ENCODE results near the gene TSPAN9. TPM values are rescaled to one million over a fixed set of nuclear protein-coding genes. Genes with fewer than 3 reads are reported as not detected.

The TSPAN9 gene
- total and polyA plus RNA-seq, 2 experiments from 2014 or later, result 6.0 to 31.5 TPM

GRCh38 chr12:3045989-3046388 lies 31.2 kb upstream of the TSPAN9 start:
- Histone ChIP-seq H3K4me3 (no peak overlapping the region), H3K4me1 (ENCODE audit: insufficient read depth) (peaks cover 5% of the 10 kb centered on the region; the same call in 1 of the 2 replicates), H2AFZ (no peak overlapping the region), H3K36me3 (ENCODE audit: insufficient read depth) (peaks cover 10% of the 10 kb centered on the region), H3F3A (replicated peaks; ENCODE audit: low read depth) (peaks cover 12% of the 10 kb centered on the region; the same call in 1 of the 2 replicates), H3K27me3 (ENCODE audit: insufficient read depth) (no peaks in the 10 kb centered on the region), H3K9me2 (ENCODE audit: insufficient read depth) (no peaks in the 10 kb centered on the region), H3K4me2 (no peak overlapping the region), H3K79me2 (replicated peaks; ENCODE audit: insufficient read depth) (no peaks in the 10 kb centered on the region), H4K20me1 (replicated peaks; ENCODE audit: insufficient read depth) (peaks cover 4% of the 10 kb centered on the region), H3K27ac (ENCODE audit: low read depth) (peak overlapping the region; percentile 66; the same call in 1 of the 2 replicates)
- Mint-ChIP-seq H3K4me1 (peaks cover 26% of the 10 kb centered on the region), H3K9me3 (no peaks in the 10 kb centered on the region), H3K27me3 (ENCODE audit: insufficient read depth, low read depth, poor library complexity) (peaks cover 20% of the 10 kb centered on the region), H3K4me3 (no peak overlapping the region), H3K27ac (no peak overlapping the region), H3K36me3 (ENCODE audit: low read depth) (peaks cover 15% of the 10 kb centered on the region)
- no peak for TF ChIP-seq ZNF114 (CRISPR knock-in tag; IDR thresholded peaks at IDR 0.05)
- TF ChIP-seq POLR2AphosphoS5 (IDR thresholded peaks at IDR 0.05; ENCODE audit: low read depth), result 0 out of 2 replicates have a peak, but pooled peaks have one; percentile 5
- ATAC-seq (no peak), DNase-seq (ENCODE audit: low spot score) (no peak)

- H3K9me3 Mint-ChIP-seq, result no peaks in the 10 kb centered on the region; the same call in 2 of the 3 replicates
- Histone ChIP-seq H3K27ac (ENCODE audit: low read depth) (no peak overlapping the region), H2AFZ (no peak overlapping the region), H3K9me2 (ENCODE audit: insufficient read depth) (no peaks in the 10 kb centered on the region), H4K20me1 (replicated peaks; ENCODE audit: insufficient read depth) (peaks cover 4% of the 10 kb centered on the region), H3K79me2 (replicated peaks; ENCODE audit: insufficient read depth) (no peaks in the 10 kb centered on the region), H3K4me1 (ENCODE audit: insufficient read depth) (peaks cover 5% of the 10 kb centered on the region; the same call in 1 of the 2 replicates), H3K4me3 (no peak overlapping the region), H3K36me3 (ENCODE audit: insufficient read depth) (peaks cover 6% of the 10 kb centered on the region; the same call in 1 of the 2 replicates), H3K4me2 (no peak overlapping the region), H3K27me3 (ENCODE audit: insufficient read depth) (no peaks in the 10 kb centered on the region), H3F3A (replicated peaks; ENCODE audit: low read depth) (peaks cover 12% of the 10 kb centered on the region; the same call in 1 of the 2 replicates)
- peaks cover 20% of the 10 kb centered on the region for H3K27me3 Mint-ChIP-seq (ENCODE audit: insufficient read depth, low read depth, poor library complexity)
- H3K4me3 Mint-ChIP-seq, result no peak overlapping the region
- H3K27ac Mint-ChIP-seq, result no peak overlapping the region
- H3K36me3 Mint-ChIP-seq (ENCODE audit: low read depth), result peaks cover 12% of the 10 kb centered on the region
- no peak for DNase-seq (ENCODE audit: low spot score)
- no peak for ATAC-seq
- peaks cover 22% of the 10 kb centered on the region for H3K4me1 Mint-ChIP-seq
- TF ChIP-seq ETS1 (IDR thresholded peaks at IDR 0.05) (no peak), EZH2phosphoT487 (IDR thresholded peaks at IDR 0.05; ENCODE audit: unreplicated experiment) (no peak), REST (IDR thresholded peaks at IDR 0.05; ENCODE audit: unreplicated experiment) (no peak), CTCF (conservative IDR thresholded peaks at IDR 0.05; ENCODE audit: low read depth in 2 of 2) (no peak), ZNF462 (CRISPR knock-in tag; IDR thresholded peaks at IDR 0.05) (no peak)
Observed at GRCh38 chr12:3046441-3047200, 30.6 kb upstream of the TSPAN9 start.
